AML-193 (cell line): ENCODE data around the gene CACTIN.
"Not testable (repeated sequence)": the region's sequence is repeated elsewhere in the genome, so short reads cannot be mapped to it uniquely, and the experiment has no call there.

Experiments
- DNase-seq, 2 experiments: peaks; one replicate each; lab custom pipeline; 2025; lab: John Stamatoyannopoulos, UW

Gene CACTIN

GRCh38 chr19:3586707-3587346 lies 39.8 kb downstream of the CACTIN start:
- no peak for DNase-seq

- DNase-seq: no peak
Observed at GRCh38 chr19:3586127-3586626, 40.4 kb downstream of the CACTIN start.

- DNase-seq: no peak
Observed at GRCh38 chr19:3585301-3586126, 41.1 kb downstream of the CACTIN start, which contains the start of gene GIPC3. GIPC3 (plus strand) TSS chr19:3585478; CDS start chr19:3585598, 120 bp downstream.

- not testable (repeated sequence) for DNase-seq
Observed at GRCh38 chr19:3584036-3584802, 42.4 kb downstream of the CACTIN start.

- DNase-seq: not testable (repeated sequence)
Observed at GRCh38 chr19:3581792-3582191, 44.8 kb downstream of the CACTIN start.

GRCh38 chr19:3580156-3580934 lies 46.2 kb downstream of the CACTIN start:
- no peak for DNase-seq

GRCh38 chr19:3578390-3578789 lies 48.2 kb downstream of the CACTIN start:
- no peak for DNase-seq

- DNase-seq: no peak
Observed at GRCh38 chr19:3577723-3578344, 48.8 kb downstream of the CACTIN start.

- DNase-seq: no peak
Observed at GRCh38 chr19:3576696-3577443, 49.7 kb downstream of the CACTIN start.

GRCh38 chr19:3575949-3576673 lies 50.5 kb downstream of the CACTIN start:
- DNase-seq: no peak

- DNase-seq: no peak
Observed at GRCh38 chr19:3575260-3575741, 51.3 kb downstream of the CACTIN start.

- DNase-seq: peak; percentile 20 to 45
Observed at GRCh38 chr19:3573858-3574637, 52.5 kb downstream of the CACTIN start.

GRCh38 chr19:3573162-3573857 lies 53.3 kb downstream of the CACTIN start:
- DNase-seq: no peak

- no peak for DNase-seq
Observed at GRCh38 chr19:3572855-3573161, 53.8 kb downstream of the CACTIN start, which contains the start of gene HMG20B. HMG20B (plus strand) TSS chr19:3572944; CDS start chr19:3573310, 366 bp downstream.

GRCh38 chr19:3572132-3572854 lies 54.3 kb downstream of the CACTIN start:
- DNase-seq: peak; percentile 97 to 98

- no peak for DNase-seq
Observed at GRCh38 chr19:3570606-3571011, 56.0 kb downstream of the CACTIN start.

GRCh38 chr19:3570042-3570441 lies 56.5 kb downstream of the CACTIN start:
- DNase-seq: not testable (repeated sequence)
